ENCODE measurements around the gene PM20D2.

Gene PM20D2

GRCh38 chr6:89173634-89174033, 27.8 kb downstream of the PM20D2 start:
- no peaks in the 10 kb centered on the region for H3K9me3 ChIP-seq (ENCODE audit: control insufficient read depth, insufficient read depth, low read depth, low read length)
- ChIA-PET POLR2A (no interaction called here), CTCF (interaction anchor here (0.6 to 0.8 kb wide), 3 partner anchors 9 to 48 kb away, joined by 3 to 11 read pairs (median 3); no protein-coding TSS in a partner anchor)
- H3K4me1 ChIP-seq (ENCODE audit: control insufficient read depth, insufficient read depth, low read length) = no peaks in the 10 kb centered on the region
- H3K36me3 ChIP-seq (ENCODE audit: control insufficient read depth in 2 of 2, insufficient read depth in 1 of 2, low read length in 2 of 2) = no peaks in the 10 kb centered on the region
- no peak overlapping the region for H3K27ac ChIP-seq (ENCODE audit: extremely low read depth, low read depth, low read length)
- TF ChIP-seq PRDM2 (tag by site-specific recombination; IDR thresholded peaks at IDR 0.05; ENCODE audit: borderline replicate concordance) (no peak), ZNF114 (tag by site-specific recombination; IDR thresholded peaks at IDR 0.05) (no peak), ZNF521 (tag by site-specific recombination; IDR thresholded peaks at IDR 0.05) (no peak), ZFP41 (tag by site-specific recombination; IDR thresholded peaks at IDR 0.05; ENCODE audit: borderline replicate concordance) (no peak), PRDM1 (tag by site-specific recombination; IDR thresholded peaks at IDR 0.05) (no peak), ZNF791 (tag by site-specific recombination; IDR thresholded peaks at IDR 0.05) (no peak), ELK4 (IDR thresholded peaks at IDR 0.05; ENCODE audit: borderline replicate concordance, low read depth, low read length) (no peak), ZBTB1 (tag by site-specific recombination; IDR thresholded peaks at IDR 0.05) (no peak), ZNF239 (tag by site-specific recombination; IDR thresholded peaks at IDR 0.05) (no peak), ZBTB49 (tag by site-specific recombination; IDR thresholded peaks at IDR 0.05; ENCODE audit: low read depth) (no peak), ZNF785 (tag by site-specific recombination; IDR thresholded peaks at IDR 0.05) (no peak), ZBTB44 (tag by site-specific recombination; IDR thresholded peaks at IDR 0.05) (no peak), ZNF223 (tag by site-specific recombination; IDR thresholded peaks at IDR 0.05) (no peak), ZBTB48 (tag by site-specific recombination; IDR thresholded peaks at IDR 0.05) (no peak), ZNF585B (tag by site-specific recombination; IDR thresholded peaks at IDR 0.05) (no peak)
- H3K4me3 ChIP-seq (ENCODE audit: low read depth, low read length) = no peak overlapping the region
